Mesenchymal stem cell (in vitro differentiated cells and primary cell): ENCODE results near the gene IRAG1. TPM values are rescaled to one million over a fixed set of nuclear protein-coding genes. Genes with fewer than 3 reads are reported as not detected.

Experiments used
- DNase-seq: peaks from one replicate; pipeline ENCODE4 v3.0.0-alpha.2; 2013
- H2AFZ ChIP-seq: one replicate; pipeline ENCODE4 v1.6.1; 2013; ENCODE audit warnings: low read depth, mild to moderate bottlenecking, control low read depth, inconsistent platforms, low read length, moderate library complexity
- H2AK5ac ChIP-seq: 2 replicates; pipeline ENCODE4 v1.6.1; 2013; ENCODE audit warnings: low read length, moderate library complexity, mild to moderate bottlenecking, inconsistent platforms; ENCODE audit not compliant: severe bottlenecking
- H2BK120ac ChIP-seq: one replicate; pipeline ENCODE4 v1.6.1; 2013; ENCODE audit warnings: low read depth, mild to moderate bottlenecking, inconsistent platforms, low read length, moderate library complexity
- H2BK12ac ChIP-seq, 2 experiments: one replicate each; pipeline ENCODE4 v1.6.1; 2013; ENCODE audit warnings: inconsistent platforms in 2 of 2, low read length in 2 of 2, mild to moderate bottlenecking in 2 of 2, moderate library complexity in 2 of 2, control low read depth in 1 of 2
- H2BK15ac ChIP-seq: one replicate; pipeline ENCODE4 v1.6.1; 2013; ENCODE audit warnings: mild to moderate bottlenecking, low read depth, inconsistent platforms; ENCODE audit not compliant: poor library complexity, severe bottlenecking
- H2BK5ac ChIP-seq: 2 replicates; pipeline ENCODE4 v1.6.1; 2013; ENCODE audit warnings: low read depth, mild to moderate bottlenecking, low read length, control low read depth, inconsistent platforms; ENCODE audit not compliant: poor library complexity, severe bottlenecking
- H3K14ac ChIP-seq, 2 experiments: one replicate each; pipeline ENCODE4 v1.6.1; 2013; ENCODE audit warnings: inconsistent platforms in 2 of 2, low read length in 2 of 2, control low read depth in 1 of 2, mild to moderate bottlenecking in 1 of 2, moderate library complexity in 1 of 2
- H3K18ac ChIP-seq, 2 experiments: one replicate each; pipeline ENCODE4 v1.6.1; 2013; ENCODE audit warnings: inconsistent platforms in 2 of 2, low read length in 2 of 2, control low read depth in 1 of 2, low read depth in 1 of 2, mild to moderate bottlenecking in 1 of 2
- H3K23ac ChIP-seq, 2 experiments: one replicate each; pipeline ENCODE4 v1.6.1; 2013; ENCODE audit warnings: inconsistent platforms in 2 of 2, low read length in 2 of 2, mild to moderate bottlenecking in 2 of 2, moderate library complexity in 2 of 2, control low read depth in 1 of 2
- H3K27ac ChIP-seq: 2 replicates; pipeline ENCODE4 v1.5.1; 2013; ENCODE audit warnings: mild to moderate bottlenecking, moderate library complexity, low read length, control low read depth, inconsistent platforms; ENCODE audit not compliant: poor library complexity, severe bottlenecking
- H3K27me3 ChIP-seq, 2 experiments: 2 replicates each; pipeline versions ENCODE4 v1.6.1 to v1.7.0; 2013; ENCODE audit warnings: low read length in 2 of 2, mild to moderate bottlenecking in 2 of 2, moderate library complexity in 2 of 2, control low read depth in 1 of 2, inconsistent platforms in 1 of 2; ENCODE audit not compliant: control insufficient read depth in 1 of 2, insufficient read depth in 1 of 2
- H3K36me3 ChIP-seq, 2 experiments: 2 replicates each; pipeline versions ENCODE4 v1.6.1 to v1.7.0; 2013; ENCODE audit warnings: low read length in 2 of 2, control low read depth in 1 of 2, inconsistent platforms in 1 of 2, low read depth in 1 of 2, mild to moderate bottlenecking in 1 of 2; ENCODE audit not compliant: insufficient read depth in 2 of 2, control insufficient read depth in 1 of 2
- H3K4ac ChIP-seq, 2 experiments: one replicate each; pipeline ENCODE4 v1.6.1; 2013; ENCODE audit warnings: inconsistent platforms in 2 of 2, low read length in 2 of 2, mild to moderate bottlenecking in 2 of 2, moderate library complexity in 2 of 2, control low read depth in 1 of 2, low read depth in 1 of 2
- H3K4me1 ChIP-seq: 2 replicates; pipeline ENCODE4 v1.6.1; 2013; ENCODE audit warnings: low read depth, low read length, control low read depth; ENCODE audit not compliant: control insufficient read depth, insufficient read depth
- H3K4me2 ChIP-seq: 2 replicates; pipeline ENCODE4 v1.6.1; 2013; ENCODE audit warnings: low read length, mild to moderate bottlenecking, inconsistent platforms; ENCODE audit not compliant: poor library complexity, severe bottlenecking
- H3K4me3 ChIP-seq, 2 experiments: 2 replicates each; pipeline versions ENCODE4 v1.5.1 to v1.7.0; 2013; ENCODE audit warnings: low read length in 2 of 2, mild to moderate bottlenecking in 2 of 2, control low read depth in 1 of 2, low read depth in 1 of 2; ENCODE audit not compliant: insufficient read depth in 1 of 2
- H3K79me1 ChIP-seq: replicated peaks from 2 replicates; pipeline ENCODE4 v1.6.1; 2013; ENCODE audit warnings: mild to moderate bottlenecking, control low read depth, low read length, inconsistent platforms; ENCODE audit not compliant: poor library complexity, severe bottlenecking
- H3K9ac ChIP-seq: 2 replicates; pipeline ENCODE4 v1.7.0; 2013; ENCODE audit warnings: mild to moderate bottlenecking, low read length, moderate library complexity
- H3K9me3 ChIP-seq: 2 replicates; pipeline ENCODE4 v1.7.0; 2013; ENCODE audit warnings: mild to moderate bottlenecking, low read length; ENCODE audit not compliant: control insufficient read depth
- H4K8ac ChIP-seq: one replicate; pipeline ENCODE4 v1.6.1; 2013; ENCODE audit warnings: inconsistent platforms, mild to moderate bottlenecking, low read length, moderate library complexity
- H4K91ac ChIP-seq: one replicate; pipeline ENCODE4 v1.6.1; 2013; ENCODE audit warnings: mild to moderate bottlenecking, low read length, inconsistent platforms
- WGBS: methylation state at CpG from one replicate; pipeline ENCODE4 v1.1.7; 2013; ENCODE audit warnings: mixed read lengths; 5-methylcytosine and 5-hydroxymethylcytosine counted together
- small RNA-seq: library from polyadenylated mRNA; stranded (forward); fragments of <200 nt; extraction: miRNeasy Mini kit (QIAGEN cat#:217004); gene quantifications from one replicate; pipeline ENCODE3, GENCODE V24; 2013; ENCODE audit warnings: low read depth

IRAG1 gene

GRCh38 chr11:10645212-10645795 lies 48.3 kb downstream of the IRAG1 start:
- H3K4ac ChIP-seq: no peak overlapping the region
- H2BK15ac ChIP-seq: no peak overlapping the region
- H3K79me1 ChIP-seq: no peaks in the 10 kb centered on the region
- 91% methylated on average over 5 of the region's 6 CpGs for WGBS
- H3K36me3 ChIP-seq: peaks cover 0 to 8% of the 10 kb centered on the region in 2 experiments
- DNase-seq: no peak
- no peak overlapping the region for H3K27ac ChIP-seq
- no peak overlapping the region for H3K9ac ChIP-seq
- H3K27me3 ChIP-seq: no peaks in the 10 kb centered on the region
- no peak overlapping the region for H4K91ac ChIP-seq
- H3K4me3 ChIP-seq: no peak overlapping the region
- no peak overlapping the region for H3K18ac ChIP-seq
- H2BK120ac ChIP-seq: no peak overlapping the region
- no peak overlapping the region for H3K14ac ChIP-seq
- no peak overlapping the region for H3K23ac ChIP-seq
- H2BK12ac ChIP-seq: no peak overlapping the region
- peaks cover 9% of the 10 kb centered on the region for H3K4me1 ChIP-seq
- no peak overlapping the region for H3K4me2 ChIP-seq
- no peaks in the 10 kb centered on the region for H3K9me3 ChIP-seq
- no peak overlapping the region for H2AK5ac ChIP-seq
- no peak overlapping the region for H4K8ac ChIP-seq
- no peak overlapping the region for H2BK5ac ChIP-seq
- H2AFZ ChIP-seq: no peak overlapping the region

Small RNA genes lying within 50 kb of the gene (small RNA-seq; reads per million reads assigned to genes)
- gene RF00019: not detected
